GM12878 (cell line): Measurements from ENCODE around the gene AZGP1.

Experiments used
- CEBPB ChIP-seq, 2 experiments: fragments of 150-350 bp in 1 of 2; IDR thresholded peaks; 2 replicates each; pipeline ENCODE4 v1.6.1; 2012 to 2014; ENCODE audit warnings: low read depth in 2 of 2, low read length in 2 of 2, borderline replicate concordance in 1 of 2, inconsistent platforms in 1 of 2
- ESRRA ChIP-seq: IDR thresholded peaks from 2 replicates; pipeline ENCODE4 v1.6.1; 2012; ENCODE audit warnings: mild to moderate bottlenecking, low read length, improper control_type of control experiment
- GABPA ChIP-seq: IDR thresholded peaks from 2 replicates; pipeline ENCODE4 v1.6.1; 2014; ENCODE audit warnings: antibody characterized with exemption, low read depth, mild to moderate bottlenecking, inconsistent platforms
- JUND ChIP-seq: IDR thresholded peaks from 2 replicates; pipeline ENCODE4 v1.6.1; 2012; ENCODE audit warnings: low read depth, mild to moderate bottlenecking, low read length, improper control_type of control experiment, moderate library complexity
- MYC ChIP-seq: IDR thresholded peaks from 2 replicates; pipeline ENCODE4 v1.6.1; 2011; ENCODE audit warnings: mild to moderate bottlenecking, low read length, moderate library complexity, inconsistent platforms; ENCODE audit not compliant: insufficient read depth, insufficient replicate concordance, insufficient read length, severe bottlenecking
- NR2C1 ChIP-seq: fragments of 450-650 bp; IDR thresholded peaks from 2 replicates; pipeline ENCODE4 v1.6.1; 2017; ENCODE audit warnings: antibody characterized with exemption, mild to moderate bottlenecking, moderate library complexity
- POLR2A ChIP-seq: IDR thresholded peaks from 2 replicates; pipeline ENCODE4 v1.6.1; 2011; ENCODE audit warnings: low read depth, mild to moderate bottlenecking, low read length
- SMC3 ChIP-seq: IDR thresholded peaks from 2 replicates; pipeline ENCODE4 v1.6.1; 2011; ENCODE audit warnings: low read length, improper control_type of control experiment, borderline replicate concordance
- SUPT20H ChIP-seq: IDR thresholded peaks from 2 replicates; pipeline ENCODE4 v1.6.1; 2011; ENCODE audit warnings: low read depth, mild to moderate bottlenecking, low read length, moderate library complexity, borderline replicate concordance; ENCODE audit not compliant: control insufficient read depth
- TAF1 ChIP-seq: IDR thresholded peaks from 2 replicates; pipeline ENCODE4 v1.6.1; 2011; ENCODE audit warnings: mild to moderate bottlenecking, low read depth, low read length, borderline replicate concordance
- TCF12 ChIP-seq: IDR thresholded peaks from 2 replicates; pipeline ENCODE4 v1.6.1; 2011; ENCODE audit warnings: low read depth, mild to moderate bottlenecking, low read length
- TF ChIP-seq, protein P1 (sequence below), 3 experiments: IDR thresholded peaks in 2 of 3; conservative IDR thresholded peaks in 1 of 3; 2 replicates each; pipeline ENCODE4 v1.5.1; 2011; ENCODE audit warnings: low read depth in 3 of 3, low read length in 3 of 3, mild to moderate bottlenecking in 3 of 3, control low read depth in 2 of 3, moderate library complexity in 2 of 3, inconsistent platforms in 1 of 3, mixed read lengths in 1 of 3; ENCODE audit not compliant: control insufficient read depth in 2 of 3, insufficient read depth in 1 of 3; ENCODE audit errors: extremely low read depth in 1 of 3
- TF ChIP-seq, protein P2 (sequence below): IDR thresholded peaks from 2 replicates; pipeline ENCODE4 v1.6.1; 2012; ENCODE audit warnings: low read depth, low read length, improper control_type of control experiment
- TF ChIP-seq, protein P3 (sequence below): IDR thresholded peaks from 2 replicates; pipeline ENCODE4 v1.6.1; 2011; ENCODE audit warnings: mild to moderate bottlenecking, low read depth, low read length, moderate library complexity; ENCODE audit not compliant: insufficient replicate concordance

DNA sequence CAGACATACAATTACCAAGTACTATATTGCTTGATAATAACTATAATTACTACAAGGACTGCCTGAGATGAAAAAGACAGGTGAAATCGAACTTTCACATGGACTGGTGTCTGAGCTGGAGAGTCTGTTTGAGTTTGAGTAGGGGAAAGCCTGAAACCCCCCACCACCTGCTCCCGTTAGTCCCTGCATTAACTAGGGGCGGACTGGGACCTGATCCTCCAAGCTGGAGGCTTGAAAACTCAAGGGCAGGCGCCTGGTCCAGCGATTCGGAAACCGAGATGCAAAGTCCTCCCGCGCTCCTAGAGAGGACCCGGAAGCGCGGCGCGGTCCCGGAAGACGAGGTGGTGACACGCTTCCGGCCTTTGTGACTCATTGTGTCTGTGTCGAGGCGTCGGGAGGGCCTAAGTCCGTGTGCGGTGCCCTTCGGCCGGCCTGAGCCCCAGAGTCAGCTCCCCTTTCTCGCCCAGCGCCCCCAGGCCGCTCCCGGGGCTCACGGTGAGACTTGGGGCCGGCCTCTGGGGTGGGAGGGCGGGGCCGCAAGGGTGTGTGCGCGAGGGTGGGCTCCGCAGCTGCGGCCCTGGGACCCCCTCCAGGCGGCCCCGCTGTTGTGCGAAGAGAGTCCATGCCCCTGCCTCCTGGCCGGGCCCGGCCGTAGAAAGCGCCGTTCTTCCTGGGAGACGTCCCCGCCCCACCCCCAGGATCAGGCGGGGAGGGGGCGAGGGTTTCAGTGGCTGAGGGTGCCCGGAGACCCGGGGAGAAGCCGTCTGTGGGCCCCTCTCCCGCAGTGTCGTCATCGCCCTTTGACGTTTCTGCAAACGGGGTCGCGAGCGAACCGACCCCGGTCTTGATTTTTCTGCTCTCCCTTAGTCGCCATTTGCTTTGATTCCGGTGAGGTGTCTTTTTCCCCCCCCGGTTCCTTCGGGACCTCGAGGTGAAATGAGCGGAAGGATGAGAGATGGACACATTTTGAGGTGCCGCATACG lies 39.7 kb upstream of the AZGP1 start, which contains the start of gene ZKSCAN1:
- peak; percentile 99 for TF ChIP-seq TAF1
- TF ChIP-seq POLR2A, result peak; percentile 98
- TF ChIP-seq, protein P1, sequence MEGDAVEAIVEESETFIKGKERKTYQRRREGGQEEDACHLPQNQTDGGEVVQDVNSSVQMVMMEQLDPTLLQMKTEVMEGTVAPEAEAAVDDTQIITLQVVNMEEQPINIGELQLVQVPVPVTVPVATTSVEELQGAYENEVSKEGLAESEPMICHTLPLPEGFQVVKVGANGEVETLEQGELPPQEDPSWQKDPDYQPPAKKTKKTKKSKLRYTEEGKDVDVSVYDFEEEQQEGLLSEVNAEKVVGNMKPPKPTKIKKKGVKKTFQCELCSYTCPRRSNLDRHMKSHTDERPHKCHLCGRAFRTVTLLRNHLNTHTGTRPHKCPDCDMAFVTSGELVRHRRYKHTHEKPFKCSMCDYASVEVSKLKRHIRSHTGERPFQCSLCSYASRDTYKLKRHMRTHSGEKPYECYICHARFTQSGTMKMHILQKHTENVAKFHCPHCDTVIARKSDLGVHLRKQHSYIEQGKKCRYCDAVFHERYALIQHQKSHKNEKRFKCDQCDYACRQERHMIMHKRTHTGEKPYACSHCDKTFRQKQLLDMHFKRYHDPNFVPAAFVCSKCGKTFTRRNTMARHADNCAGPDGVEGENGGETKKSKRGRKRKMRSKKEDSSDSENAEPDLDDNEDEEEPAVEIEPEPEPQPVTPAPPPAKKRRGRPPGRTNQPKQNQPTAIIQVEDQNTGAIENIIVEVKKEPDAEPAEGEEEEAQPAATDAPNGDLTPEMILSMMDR (IDR thresholded peaks at IDR 0.05 in 2 of 3, conservative IDR thresholded peaks at IDR 0.05 in 1 of 3; ENCODE audit: control insufficient read depth in 2 of 3, extremely low read depth in 1 of 3, insufficient read depth in 1 of 3, low read depth in 3 of 3, low read length in 3 of 3), result no peak
- TF ChIP-seq CEBPB (IDR thresholded peaks at IDR 0.05; ENCODE audit: borderline replicate concordance in 1 of 2, low read depth in 2 of 2, low read length in 2 of 2), result no peak
- 0 out of 2 replicates have a peak, but pooled peaks have one; percentile 50 for TF ChIP-seq JUND
- TF ChIP-seq, protein P2, sequence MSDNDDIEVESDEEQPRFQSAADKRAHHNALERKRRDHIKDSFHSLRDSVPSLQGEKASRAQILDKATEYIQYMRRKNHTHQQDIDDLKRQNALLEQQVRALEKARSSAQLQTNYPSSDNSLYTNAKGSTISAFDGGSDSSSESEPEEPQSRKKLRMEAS, result peak; percentile 67; the same call in 1 of the 2 replicates
- peak; percentile 96 for TF ChIP-seq GABPA
- peak; percentile 41; the same call in 1 of the 2 replicates for TF ChIP-seq TCF12
- peak; percentile 69 for TF ChIP-seq NR2C1
- TF ChIP-seq, protein P3, sequence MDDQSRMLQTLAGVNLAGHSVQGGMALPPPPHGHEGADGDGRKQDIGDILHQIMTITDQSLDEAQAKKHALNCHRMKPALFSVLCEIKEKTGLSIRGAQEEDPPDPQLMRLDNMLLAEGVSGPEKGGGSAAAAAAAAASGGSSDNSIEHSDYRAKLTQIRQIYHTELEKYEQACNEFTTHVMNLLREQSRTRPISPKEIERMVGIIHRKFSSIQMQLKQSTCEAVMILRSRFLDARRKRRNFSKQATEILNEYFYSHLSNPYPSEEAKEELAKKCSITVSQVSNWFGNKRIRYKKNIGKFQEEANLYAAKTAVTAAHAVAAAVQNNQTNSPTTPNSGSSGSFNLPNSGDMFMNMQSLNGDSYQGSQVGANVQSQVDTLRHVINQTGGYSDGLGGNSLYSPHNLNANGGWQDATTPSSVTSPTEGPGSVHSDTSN, result no peak
- no peak for TF ChIP-seq ESRRA
- TF ChIP-seq MYC, result no peak
- TF ChIP-seq SMC3, result no peak
- TF ChIP-seq SUPT20H, result no peak
